Suprapubic skin (tissue), 4 donors: ENCODE measurements around the gene OAF. TPM values are rescaled to one million over a fixed set of nuclear protein-coding genes. Genes with fewer than 3 reads are reported as not detected.

Source experiments
- total RNA-seq, 4 donors: library from RNA; depleted of rRNA; stranded (reverse); fragments of >200 nt; gene quantifications; one replicate each; pipeline ENCODE4 v1.1.0, GENCODE V29; 2016

OAF gene
- total RNA-seq, 4 donors from 2014 or later: 5.0 to 13.0 (median 10.8) TPM

Other genes with a start within 250 kb of the OAF start
- gene TRIM29, start 72.9 kb upstream of the OAF start, total RNA-seq: 1,000 to 10,000 TPM; 1,248 to 1,527 (median 1,455) TPM
- gene POU2F3, start 29.1 kb downstream of the OAF start, total RNA-seq: 100 to 1,000 TPM in 2 of 4 donors, 10 to 100 TPM in 2; 58.2 to 219 (median 105) TPM
- 1 to 10 TPM in 2 of 4 donors, under 1 TPM in 2; 0.83 to 2.3 (median 1.5) TPM for gene TLCD5, start 114.3 kb downstream of the OAF start, total RNA-seq
- 100 to 1,000 TPM; 107 to 222 (median 138) TPM for gene ARHGEF12, start 125.4 kb downstream of the OAF start, total RNA-seq